Endothelial cell of umbilical vein (primary cell): ENCODE measurements around the gene SLF2.

ENCODE experiments used
- CTCF ChIP-seq, 2 donors: IDR thresholded peaks; 1 replicate in 1 of 2; 2 replicates in 1 of 2; pipeline ENCODE4 v1.5.1; 2011; ENCODE audit warnings: low read length in 2 of 2, mild to moderate bottlenecking in 2 of 2, moderate library complexity in 2 of 2, control low read depth in 1 of 2, inconsistent platforms in 1 of 2, low read depth in 1 of 2; ENCODE audit not compliant: insufficient read depth in 1 of 2; ENCODE audit errors: extremely low read depth in 1 of 2
- EZH2 ChIP-seq: IDR thresholded peaks from 2 replicates; pipeline ENCODE4 v1.6.1; 2012; ENCODE audit warnings: borderline replicate concordance, low read depth, mild to moderate bottlenecking, moderate library complexity, low read length, inconsistent platforms; ENCODE audit not compliant: severe bottlenecking
- FOS ChIP-seq: IDR thresholded peaks from 2 replicates; pipeline ENCODE4 v1.6.1; 2011; ENCODE audit warnings: mild to moderate bottlenecking, low read length, moderate library complexity, borderline replicate concordance; ENCODE audit not compliant: insufficient read depth
- GATA2 ChIP-seq: IDR thresholded peaks from 2 replicates; pipeline ENCODE4 v1.7.0; 2011; ENCODE audit warnings: low read depth, mild to moderate bottlenecking, moderate library complexity, mixed read lengths, low read length; ENCODE audit not compliant: insufficient read length, insufficient read depth
- JUN ChIP-seq: IDR thresholded peaks from 2 replicates; pipeline ENCODE4 v1.6.1; 2011; ENCODE audit warnings: borderline replicate concordance, low read depth; ENCODE audit not compliant: insufficient read length, insufficient read depth
- MAX ChIP-seq: IDR thresholded peaks from 2 replicates; pipeline ENCODE4 v1.6.1; 2011; ENCODE audit not compliant: insufficient read depth, insufficient read length
- MYC ChIP-seq: IDR thresholded peaks from one replicate; pipeline ENCODE4 v1.6.1; 2011; ENCODE audit warnings: mild to moderate bottlenecking, low read depth, low read length
- POLR2A ChIP-seq: IDR thresholded peaks from 2 replicates; pipeline ENCODE4 v1.6.1; 2012; ENCODE audit warnings: low read depth, mild to moderate bottlenecking, control low read depth, low read length
- POLR2AphosphoS5 ChIP-seq: IDR thresholded peaks from 2 replicates; pipeline ENCODE4 v1.6.1; 2012; ENCODE audit warnings: low read depth, mild to moderate bottlenecking, control low read depth, low read length, moderate library complexity; ENCODE audit not compliant: insufficient read depth

GRCh38 chr10:100886521-100886920, 26.2 kb upstream of the SLF2 start:
- TF ChIP-seq EZH2 (no peak), MAX (no peak), CTCF (IDR thresholded peaks at IDR 0.05; ENCODE audit: extremely low read depth in 1 of 2, insufficient read depth in 1 of 2, low read depth in 1 of 2, low read length in 2 of 2) (no peak), JUN (no peak), POLR2A (no peak), POLR2AphosphoS5 (no peak), GATA2 (no peak), FOS (no peak), MYC (no peak)
